Breast epithelium (tissue), 4 donors: Measurements from ENCODE around the gene SNRPB. TPM values are rescaled to one million over a fixed set of nuclear protein-coding genes. Genes with fewer than 3 reads are reported as not detected.
"Not testable (repeated sequence)": the region's sequence is repeated elsewhere in the genome, so short reads cannot be mapped to it uniquely, and the experiment has no call there.

ENCODE experiments used
- DNase-seq, 2 donors: peaks; one replicate each; pipeline ENCODE4 v3.0.0-alpha.2; 2019; ENCODE audit warnings: low spot score in 2 of 2
- H3K27ac ChIP-seq, 2 donors: fragments of 200-600 bp; sonication (generic) in 1 of 2; one replicate each; pipeline ENCODE4 v1.5.1; 2016 to 2019; ENCODE audit warnings: mild to moderate bottlenecking in 1 of 2
- H3K27me3 ChIP-seq, 2 donors: fragments of 200-600 bp; sonication (generic) in 1 of 2; one replicate each; pipeline versions ENCODE4 v1.5.1 to v1.6.0; 2017 to 2019; ENCODE audit warnings: control low read depth in 1 of 2, mild to moderate bottlenecking in 1 of 2
- H3K36me3 ChIP-seq: fragments of 200-600 bp; one replicate; pipeline ENCODE4 v1.5.1; 2019
- H3K4me1 ChIP-seq, 2 donors: fragments of 200-600 bp; sonication (generic); one replicate each; pipeline ENCODE4 v1.5.1; 2016 to 2019; ENCODE audit warnings: control low read depth in 1 of 2
- H3K4me3 ChIP-seq, 3 donors: fragments of 200-600 bp; sonication (generic); 1 replicate in 2 of 3; 2 replicates in 1 of 3; pipeline ENCODE4 v1.5.1; 2016 to 2019; ENCODE audit warnings: mild to moderate bottlenecking in 3 of 3, moderate library complexity in 2 of 3
- H3K9me3 ChIP-seq, 2 donors: fragments of 200-600 bp; sonication (generic) in 1 of 2; one replicate each; pipeline ENCODE4 v1.5.1; 2016 to 2019; ENCODE audit warnings: control low read depth in 1 of 2
- POLR2A ChIP-seq: fragments of 450-650 bp; IDR thresholded peaks from one replicate; pipeline ENCODE4 v1.6.1; 2016; ENCODE audit warnings: antibody characterized with exemption, mild to moderate bottlenecking, moderate library complexity
- POLR2AphosphoS5 ChIP-seq, 3 donors: sonication (generic); formaldehyde crosslinking; IDR thresholded peaks; one replicate each; pipeline ENCODE4 v1.6.1; 2017; ENCODE audit warnings: antibody characterized with exemption in 3 of 3
- intact Hi-C: fragments of 100-400 bp; cut with DNase I; formaldehyde crosslinking; loops from one replicate; pipeline ENCODE4 v1.15.1; 2023; ENCODE audit warnings: low total_unique reads
- total RNA-seq, 3 donors: library from RNA; depleted of rRNA; stranded (reverse); fragments of >200 nt; gene quantifications; one replicate each; pipeline ENCODE4 v1.1.0, GENCODE V29; 2016
- TF ChIP-seq, protein P1 (sequence below), 3 donors: fragments of 450-650 bp; IDR thresholded peaks; one replicate each; pipeline ENCODE4 v1.5.1; 2016 to 2017; ENCODE audit warnings: antibody characterized with exemption in 3 of 3, mild to moderate bottlenecking in 3 of 3, moderate library complexity in 3 of 3

Gene SNRPB
- total RNA-seq, 3 donors from 2014 or later: 124 to 207 (median 179) TPM

DNA sequence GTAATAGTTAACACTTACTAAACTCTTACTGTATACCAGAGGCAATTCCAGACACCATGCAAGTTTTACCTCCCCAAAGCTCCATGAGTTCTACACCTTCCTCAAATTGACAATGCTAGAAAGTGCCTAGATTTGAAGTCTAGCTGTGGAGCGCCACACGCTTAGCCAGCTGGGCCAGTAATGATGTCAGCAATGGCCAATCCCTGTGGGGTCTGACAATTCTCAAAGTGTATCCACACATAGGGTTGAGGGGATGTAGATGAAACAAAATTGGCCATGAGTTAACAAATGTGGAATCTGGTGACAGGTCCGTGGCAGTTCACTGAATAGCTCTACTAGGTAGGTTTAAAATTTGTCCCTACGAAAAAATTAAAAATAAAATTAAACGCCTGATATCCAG is 36.9 kb upstream of the SNRPB start:
- no peaks in the 10 kb centered on the region for H3K36me3 ChIP-seq
- H3K4me3 ChIP-seq: peak overlapping the region; percentile 65 to 87 (median 87)
- TF ChIP-seq POLR2A: no peak
- TF ChIP-seq, protein P1, sequence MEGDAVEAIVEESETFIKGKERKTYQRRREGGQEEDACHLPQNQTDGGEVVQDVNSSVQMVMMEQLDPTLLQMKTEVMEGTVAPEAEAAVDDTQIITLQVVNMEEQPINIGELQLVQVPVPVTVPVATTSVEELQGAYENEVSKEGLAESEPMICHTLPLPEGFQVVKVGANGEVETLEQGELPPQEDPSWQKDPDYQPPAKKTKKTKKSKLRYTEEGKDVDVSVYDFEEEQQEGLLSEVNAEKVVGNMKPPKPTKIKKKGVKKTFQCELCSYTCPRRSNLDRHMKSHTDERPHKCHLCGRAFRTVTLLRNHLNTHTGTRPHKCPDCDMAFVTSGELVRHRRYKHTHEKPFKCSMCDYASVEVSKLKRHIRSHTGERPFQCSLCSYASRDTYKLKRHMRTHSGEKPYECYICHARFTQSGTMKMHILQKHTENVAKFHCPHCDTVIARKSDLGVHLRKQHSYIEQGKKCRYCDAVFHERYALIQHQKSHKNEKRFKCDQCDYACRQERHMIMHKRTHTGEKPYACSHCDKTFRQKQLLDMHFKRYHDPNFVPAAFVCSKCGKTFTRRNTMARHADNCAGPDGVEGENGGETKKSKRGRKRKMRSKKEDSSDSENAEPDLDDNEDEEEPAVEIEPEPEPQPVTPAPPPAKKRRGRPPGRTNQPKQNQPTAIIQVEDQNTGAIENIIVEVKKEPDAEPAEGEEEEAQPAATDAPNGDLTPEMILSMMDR (IDR thresholded peaks at IDR 0.05): no peak
- no peak for TF ChIP-seq POLR2AphosphoS5 (IDR thresholded peaks at IDR 0.05)
- H3K4me1 ChIP-seq: no peaks in the 10 kb centered on the region
- no peaks in the 10 kb centered on the region for H3K9me3 ChIP-seq
- no peak for DNase-seq
- no peak overlapping the region for H3K27ac ChIP-seq
- no peaks in the 10 kb centered on the region for H3K27me3 ChIP-seq
- intact Hi-C loops: no loop called here

DNA sequence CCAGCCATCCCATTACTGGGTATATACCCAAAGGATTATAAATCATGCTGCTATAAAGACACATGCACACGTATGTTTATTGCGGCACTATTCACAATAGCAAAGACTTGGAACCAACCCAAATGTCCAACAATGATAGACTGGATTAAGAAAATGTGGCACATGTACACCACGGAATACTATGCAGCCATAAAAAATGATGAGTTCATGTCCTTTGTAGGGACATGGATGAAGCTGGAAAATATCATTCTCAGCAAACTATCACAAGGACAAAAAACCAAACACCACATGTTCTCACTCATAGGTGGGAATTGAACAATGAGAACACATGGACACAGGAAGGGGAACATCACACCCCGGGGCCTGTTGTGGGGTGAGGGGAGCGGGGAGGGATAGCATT is 35.8 kb upstream of the SNRPB start:
- H3K27me3 ChIP-seq, H3K36me3 ChIP-seq, H3K27ac ChIP-seq, H3K4me3 ChIP-seq, H3K4me1 ChIP-seq, DNase-seq, H3K9me3 ChIP-seq, intact Hi-C loops: not testable (repeated sequence)

DNA sequence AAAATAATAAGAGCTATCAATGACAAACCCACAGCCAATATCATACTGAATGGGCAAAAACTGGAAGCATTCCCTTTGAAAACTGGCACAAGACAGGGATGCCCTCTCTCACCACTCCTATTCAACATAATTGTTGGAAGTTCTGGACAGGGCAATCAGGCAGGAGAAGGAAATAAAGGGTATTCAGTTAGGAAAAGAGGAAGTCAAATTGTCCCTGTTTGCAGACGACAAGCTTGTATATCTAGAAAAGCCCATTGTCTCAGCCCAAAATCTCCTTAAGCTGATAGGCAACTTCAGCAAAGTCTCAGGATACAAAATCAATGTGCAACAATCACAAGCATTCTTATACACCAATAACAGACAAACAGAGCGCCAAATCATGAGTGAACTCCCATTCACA is 34.2 kb upstream of the SNRPB start:
- H3K27me3 ChIP-seq, intact Hi-C loops, H3K4me3 ChIP-seq, H3K36me3 ChIP-seq, DNase-seq, H3K4me1 ChIP-seq, H3K27ac ChIP-seq, H3K9me3 ChIP-seq: not testable (repeated sequence)

DNA sequence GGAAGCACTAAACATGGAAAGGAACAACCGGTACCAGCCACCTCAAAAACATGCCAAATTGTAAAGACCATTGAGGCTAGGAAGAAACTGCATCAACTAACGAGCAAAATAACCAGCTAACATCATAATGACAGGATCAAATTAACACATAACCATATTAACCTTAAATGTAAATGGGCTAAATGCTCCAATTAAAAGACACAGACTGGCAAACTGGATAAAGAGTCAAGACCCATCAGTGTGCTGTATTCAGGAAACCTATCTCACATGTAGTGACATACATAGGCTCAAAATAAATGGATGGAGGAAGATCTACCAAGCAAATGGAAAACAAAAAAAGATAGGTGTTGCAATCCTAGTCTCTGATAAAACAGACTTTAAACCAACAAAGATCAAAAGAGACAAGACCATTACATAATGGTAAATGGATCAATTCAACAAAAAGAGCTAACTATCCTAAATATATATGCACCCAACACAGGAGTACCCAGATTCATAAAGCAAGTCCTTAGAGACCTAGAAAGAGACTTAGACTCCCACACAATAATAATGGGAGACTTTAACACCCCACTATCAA is 32.3 kb upstream of the SNRPB start:
- intact Hi-C loops, H3K27me3 ChIP-seq, DNase-seq, H3K4me3 ChIP-seq, H3K4me1 ChIP-seq, H3K27ac ChIP-seq, H3K36me3 ChIP-seq, H3K9me3 ChIP-seq: not testable (repeated sequence)

DNA sequence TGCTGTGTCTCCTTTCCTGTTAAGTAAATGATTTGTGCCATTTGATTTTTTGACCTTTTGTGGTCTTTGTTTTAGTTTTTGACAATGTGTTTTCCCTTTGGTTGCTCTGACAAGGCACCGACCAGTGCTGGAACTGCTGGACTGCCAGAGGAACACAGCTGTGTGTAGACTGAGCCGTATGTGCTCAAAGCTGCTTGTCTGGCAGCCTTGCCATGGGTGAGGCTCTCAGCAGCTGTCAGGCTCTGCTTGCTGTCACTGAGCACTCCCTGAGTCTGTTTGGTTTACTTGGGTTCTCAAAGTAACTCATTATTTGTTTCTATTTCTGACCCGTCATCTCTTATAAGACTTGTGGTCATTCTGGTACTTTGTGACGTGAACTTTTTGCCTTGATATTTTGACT is 15.1 kb upstream of the SNRPB start:
- Histone ChIP-seq H3K36me3 (peaks cover 13% of the 10 kb centered on the region), H3K27me3 (no peaks in the 10 kb centered on the region)
- TF ChIP-seq, protein P1 (IDR thresholded peaks at IDR 0.05): no peak
- TF ChIP-seq POLR2AphosphoS5 (IDR thresholded peaks at IDR 0.05) (no peak), POLR2A (no peak)

DNA sequence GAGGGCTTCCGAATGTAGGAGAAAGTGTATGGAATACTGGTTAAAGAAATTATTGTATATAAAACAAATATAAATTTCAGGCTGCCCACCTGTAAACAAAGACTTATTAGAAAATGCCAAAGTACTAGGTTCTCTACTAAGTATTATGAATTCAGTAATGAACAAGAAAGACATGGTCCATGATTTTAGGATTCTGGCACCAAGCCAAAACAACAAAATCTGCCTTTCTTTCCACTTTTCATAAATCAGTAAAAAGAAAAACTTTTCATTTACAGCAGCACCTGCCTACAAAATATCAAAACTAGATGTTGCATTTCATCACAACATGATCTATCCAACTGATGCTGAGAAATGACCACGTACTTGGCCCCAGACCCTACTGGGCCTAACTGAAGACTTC is 14.5 kb upstream of the SNRPB start:
- no peak overlapping the region for H3K27ac ChIP-seq
- no peak for DNase-seq
- no peaks in the 10 kb centered on the region for H3K9me3 ChIP-seq
- TF ChIP-seq, protein P1 (IDR thresholded peaks at IDR 0.05): no peak
- TF ChIP-seq POLR2A (no peak), POLR2AphosphoS5 (IDR thresholded peaks at IDR 0.05) (no peak)
- H3K4me3 ChIP-seq: no peak overlapping the region
- no peaks in the 10 kb centered on the region for H3K4me1 ChIP-seq
- peaks cover 13% of the 10 kb centered on the region for H3K36me3 ChIP-seq
- H3K27me3 ChIP-seq: no peaks in the 10 kb centered on the region
- intact Hi-C loops: no loop called here

More for the DNA sequence above, 15.1 kb upstream of the SNRPB start:
- Histone ChIP-seq H3K27ac (no peak overlapping the region), H3K4me1 (no peaks in the 10 kb centered on the region), H3K9me3 (no peaks in the 10 kb centered on the region), H3K4me3 (no peak overlapping the region)
- intact Hi-C loops: no loop called here
- DNase-seq: no peak

DNA sequence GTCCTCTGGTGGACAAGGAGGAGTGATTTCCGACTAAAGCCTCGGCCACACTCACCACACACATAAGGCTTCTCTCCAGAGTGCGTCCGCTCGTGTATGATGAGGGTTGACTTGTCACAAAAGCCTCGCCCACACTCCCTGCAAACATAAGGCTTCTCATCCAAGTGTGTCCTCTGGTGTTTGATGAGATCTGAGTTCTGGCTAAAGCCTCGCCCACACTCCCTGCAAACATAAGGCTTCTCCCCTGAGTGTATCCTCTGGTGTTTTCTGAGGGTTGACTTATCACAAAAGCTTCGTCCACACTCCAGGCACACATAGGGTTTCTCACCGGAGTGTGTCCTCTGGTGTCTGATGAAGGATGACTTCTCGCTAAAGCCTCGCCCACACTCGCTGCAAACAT is 12.9 kb upstream of the SNRPB start:
- H3K4me1 ChIP-seq: no peaks in the 10 kb centered on the region
- no peaks in the 10 kb centered on the region for H3K27me3 ChIP-seq
- intact Hi-C loops: no loop called here
- no peak for DNase-seq
- TF ChIP-seq, protein P1 (IDR thresholded peaks at IDR 0.05): no peak
- TF ChIP-seq POLR2A (no peak), POLR2AphosphoS5 (IDR thresholded peaks at IDR 0.05) (no peak)
- no peaks in the 10 kb centered on the region for H3K9me3 ChIP-seq
- no peak overlapping the region for H3K4me3 ChIP-seq
- peaks cover 13% of the 10 kb centered on the region for H3K36me3 ChIP-seq
- no peak overlapping the region for H3K27ac ChIP-seq
